Hepatocyte (in vitro differentiated cells): ENCODE data around the gene PHKB.

Experiments
- EZH2 ChIP-seq: fragments of 200-600 bp; sonication (generic); IDR thresholded peaks from 2 replicates; pipeline ENCODE4 v1.6.1; 2016; ENCODE audit warnings: antibody characterized with exemption, mild to moderate bottlenecking, borderline replicate concordance
- EZH2phosphoT487 ChIP-seq: fragments of 200-600 bp; sonication (generic); IDR thresholded peaks from one replicate; pipeline ENCODE4 v1.6.1; 2018; ENCODE audit warnings: antibody characterized with exemption, mild to moderate bottlenecking, low read depth, moderate library complexity; ENCODE audit not compliant: unreplicated experiment, severe bottlenecking
- TF ChIP-seq, protein P1 (sequence below): fragments of 200-600 bp; sonication (generic); IDR thresholded peaks from 2 replicates; pipeline ENCODE4 v1.5.1; 2016; ENCODE audit warnings: antibody characterized with exemption, mild to moderate bottlenecking; ENCODE audit not compliant: poor library complexity

DNA sequence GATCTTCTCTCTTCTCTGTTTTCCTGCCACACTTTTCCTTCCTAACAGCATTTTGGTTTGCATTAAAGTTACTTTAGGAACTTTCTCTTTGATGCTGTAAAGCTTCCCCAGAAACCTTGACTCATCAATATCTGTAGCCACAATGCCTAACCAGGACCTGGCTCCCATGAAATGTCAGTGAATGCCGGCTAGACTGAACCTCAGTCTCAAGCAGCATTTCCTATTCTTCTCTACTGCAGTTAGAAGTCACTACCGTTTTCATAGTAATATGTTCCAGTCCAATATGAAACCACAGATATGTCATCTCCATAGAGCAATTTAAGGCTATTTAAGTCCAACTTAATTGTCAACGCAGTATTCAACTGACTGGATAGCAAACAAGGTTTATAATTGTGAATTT, 29.2 kb upstream of the PHKB start:
- TF ChIP-seq, protein P1, sequence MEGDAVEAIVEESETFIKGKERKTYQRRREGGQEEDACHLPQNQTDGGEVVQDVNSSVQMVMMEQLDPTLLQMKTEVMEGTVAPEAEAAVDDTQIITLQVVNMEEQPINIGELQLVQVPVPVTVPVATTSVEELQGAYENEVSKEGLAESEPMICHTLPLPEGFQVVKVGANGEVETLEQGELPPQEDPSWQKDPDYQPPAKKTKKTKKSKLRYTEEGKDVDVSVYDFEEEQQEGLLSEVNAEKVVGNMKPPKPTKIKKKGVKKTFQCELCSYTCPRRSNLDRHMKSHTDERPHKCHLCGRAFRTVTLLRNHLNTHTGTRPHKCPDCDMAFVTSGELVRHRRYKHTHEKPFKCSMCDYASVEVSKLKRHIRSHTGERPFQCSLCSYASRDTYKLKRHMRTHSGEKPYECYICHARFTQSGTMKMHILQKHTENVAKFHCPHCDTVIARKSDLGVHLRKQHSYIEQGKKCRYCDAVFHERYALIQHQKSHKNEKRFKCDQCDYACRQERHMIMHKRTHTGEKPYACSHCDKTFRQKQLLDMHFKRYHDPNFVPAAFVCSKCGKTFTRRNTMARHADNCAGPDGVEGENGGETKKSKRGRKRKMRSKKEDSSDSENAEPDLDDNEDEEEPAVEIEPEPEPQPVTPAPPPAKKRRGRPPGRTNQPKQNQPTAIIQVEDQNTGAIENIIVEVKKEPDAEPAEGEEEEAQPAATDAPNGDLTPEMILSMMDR: no peak
- TF ChIP-seq EZH2 (no peak), EZH2phosphoT487 (no peak)
